Small intestine (tissue), 7 donors: Measurements from ENCODE around the gene PCSK1. TPM values are rescaled to one million over a fixed set of nuclear protein-coding genes. Genes with fewer than 3 reads are reported as not detected.

Source experiments
- DNase-seq, 2 donors: peaks; one replicate each; pipeline versions ENCODE4 v3.0.0 to v3.0.0-alpha.2; 2013
- FAIRE-seq: peaks from 2 replicates; lab custom pipeline; 2012; peaks lifted over from hg19 to GRCh38; lab: Jason Lieb, UNC
- H3K27ac ChIP-seq, 3 donors: one replicate each; pipeline ENCODE4 v1.5.1; 2013; ENCODE audit warnings: low read length in 2 of 3, mild to moderate bottlenecking in 2 of 3, control low read depth in 1 of 3, inconsistent platforms in 1 of 3, low read depth in 1 of 3, moderate library complexity in 1 of 3
- H3K27me3 ChIP-seq, 3 donors: one replicate each; pipeline ENCODE4 v1.6.1; 2013; ENCODE audit warnings: low read length in 3 of 3, inconsistent platforms in 1 of 3; ENCODE audit not compliant: control insufficient read depth in 3 of 3, insufficient read depth in 3 of 3
- H3K36me3 ChIP-seq, 3 donors: one replicate each; pipeline ENCODE4 v1.6.1; 2013; ENCODE audit warnings: low read length in 3 of 3, inconsistent platforms in 1 of 3, low read depth in 1 of 3, mild to moderate bottlenecking in 1 of 3, moderate library complexity in 1 of 3; ENCODE audit not compliant: control insufficient read depth in 3 of 3, insufficient read depth in 2 of 3
- H3K4me1 ChIP-seq, 3 donors: one replicate each; pipeline ENCODE4 v1.6.1; 2013; ENCODE audit warnings: low read length in 2 of 3, inconsistent platforms in 1 of 3, low read depth in 1 of 3, mild to moderate bottlenecking in 1 of 3, moderate library complexity in 1 of 3; ENCODE audit not compliant: control insufficient read depth in 3 of 3, insufficient read depth in 2 of 3
- H3K4me3 ChIP-seq, 3 donors: one replicate each; pipeline ENCODE4 v1.5.1; 2013; ENCODE audit warnings: low read length in 3 of 3, control low read depth in 1 of 3, inconsistent platforms in 1 of 3, low read depth in 1 of 3, mild to moderate bottlenecking in 1 of 3, moderate library complexity in 1 of 3
- H3K9me3 ChIP-seq, 2 donors: one replicate each; pipeline ENCODE4 v1.6.1; 2013; ENCODE audit warnings: low read depth in 1 of 2, low read length in 1 of 2; ENCODE audit not compliant: control insufficient read depth in 2 of 2, insufficient read depth in 1 of 2
- WGBS, 3 donors: extraction: QIAGEN DNeasy Blood & Tissue Kit; methylation state at CpG; one replicate each; pipeline ENCODE4 v1.1.7; 2013; 5-methylcytosine and 5-hydroxymethylcytosine counted together
- polyA plus RNA-seq, 4 donors: library from polyadenylated mRNA; stranded (reverse) in 3 of 4; unstranded in 1 of 4; fragments of 200-250 nt in 3 of 4; fragments of 120-200 nt in 1 of 4; gene quantifications; one replicate each; pipeline versions ENCODE4 v1.2.1 to v1.2.3, GENCODE V29; 2013
- donor health status: healthy with polysubstance abuse.
- donor health status: control.
- donor health status: control.
- donor health status: Bipolar disorder and iron deficiency.
- donor health status: healthy.

Gene PCSK1
- polyA plus RNA-seq, 4 donors, result 0.45 to 12.7 (median 4.1) TPM

DNA sequence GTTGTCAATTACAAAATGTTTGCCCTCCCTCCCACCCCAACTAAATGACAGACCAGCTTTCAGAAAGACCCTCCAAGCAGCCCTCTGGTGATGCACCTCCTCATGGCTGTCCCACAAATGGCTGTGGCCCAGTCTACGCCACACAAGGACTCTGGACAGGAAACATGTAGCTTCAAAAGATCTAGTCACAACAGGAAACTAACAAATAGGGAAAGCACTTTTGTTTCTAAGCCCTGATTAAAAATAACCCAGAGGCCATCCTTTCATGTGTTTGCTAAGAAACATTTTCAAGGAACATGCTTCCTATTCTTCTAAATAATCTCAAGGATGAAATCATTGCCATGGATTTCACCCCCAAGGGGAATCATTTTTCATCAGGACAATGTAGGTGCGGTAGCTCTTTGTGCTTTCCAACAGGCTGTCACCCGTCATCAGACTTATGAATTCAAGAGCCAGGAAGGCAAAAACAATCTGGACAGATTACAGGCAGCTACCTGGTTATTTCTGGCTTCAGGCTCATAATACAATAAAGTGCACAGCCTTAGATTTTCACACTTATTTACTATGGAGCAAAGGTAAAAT is 20.1 kb downstream of the PCSK1 start:
- Histone ChIP-seq H3K9me3 (no peaks in the 10 kb centered on the region), H3K4me3 (no peak overlapping the region), H3K27ac (no peak overlapping the region), H3K36me3 (no peaks in the 10 kb centered on the region), H3K4me1 (no peaks in the 10 kb centered on the region), H3K27me3 (no peaks in the 10 kb centered on the region)
- DNase-seq (no peak), FAIRE-seq (no peak)
- 70 to 85% (median 83%) methylated on average over 3 of the region's 3 CpGs for WGBS, 3 donors

DNA sequence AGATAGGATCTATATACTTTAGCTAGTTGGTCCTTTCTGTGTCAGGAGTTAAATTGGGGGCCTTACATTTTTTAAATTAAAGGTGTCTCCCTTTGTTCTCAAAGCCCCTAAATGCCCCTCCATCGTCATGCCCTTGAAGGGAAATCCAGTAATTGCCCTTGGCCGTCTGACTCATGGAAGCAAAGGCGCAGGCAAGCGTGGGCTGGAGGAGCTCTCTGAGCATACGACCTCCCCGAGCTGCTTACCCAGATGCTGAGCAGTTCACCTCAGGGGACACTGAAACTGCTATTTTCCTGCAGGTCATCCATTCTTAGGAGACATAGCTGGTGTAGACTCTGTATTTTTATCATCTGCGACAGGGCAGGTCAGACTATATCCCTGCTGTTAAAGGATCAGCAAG is 23.0 kb downstream of the PCSK1 start:
- DNase-seq (no peak), FAIRE-seq (no peak)
- no peaks in the 10 kb centered on the region for H3K36me3 ChIP-seq
- H3K27ac ChIP-seq, result no peak overlapping the region
- 83 to 89% (median 87%) methylated on average over 7 of the region's 7 CpGs for WGBS, 3 donors
- H3K4me3 ChIP-seq, result no peak overlapping the region
- no peaks in the 10 kb centered on the region for H3K27me3 ChIP-seq
- H3K4me1 ChIP-seq, result no peaks in the 10 kb centered on the region
- H3K9me3 ChIP-seq, result no peaks in the 10 kb centered on the region

DNA sequence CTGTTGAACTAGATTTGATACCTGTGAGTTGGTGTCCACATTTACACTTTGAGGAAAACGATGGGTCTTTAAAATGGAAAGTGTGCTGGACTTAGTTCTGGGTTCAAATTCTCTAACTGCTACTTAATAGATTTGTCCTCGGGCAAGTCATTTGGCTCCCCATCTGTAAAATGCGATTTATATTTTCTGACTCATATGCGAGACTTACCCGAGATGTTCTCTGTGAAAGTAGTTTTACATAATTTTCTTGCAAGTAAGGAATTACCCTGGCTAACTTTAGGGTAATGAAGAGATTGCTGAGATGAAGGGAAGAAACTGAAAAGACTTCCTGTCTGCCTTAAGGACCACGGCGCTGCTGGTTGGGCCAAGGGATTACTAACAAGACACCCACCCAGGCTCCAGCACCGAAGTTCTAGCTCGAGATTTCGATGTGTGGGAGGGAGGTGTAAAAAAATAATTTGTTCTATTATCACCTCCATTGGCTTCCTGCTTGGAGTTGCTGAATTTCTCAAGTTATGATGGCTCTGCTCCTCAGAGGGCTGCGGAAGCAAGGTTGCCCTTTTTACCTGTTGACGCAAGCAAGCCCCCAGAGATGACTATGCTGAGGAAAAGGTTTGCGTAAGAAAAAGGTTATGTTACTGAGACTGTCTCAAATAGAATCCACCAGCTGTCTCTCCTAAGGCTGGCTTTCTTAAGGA is 24.1 kb downstream of the PCSK1 start:
- H3K36me3 ChIP-seq, result no peaks in the 10 kb centered on the region
- H3K27ac ChIP-seq, result no peak overlapping the region
- FAIRE-seq (no peak), DNase-seq (no peak)
- WGBS, 3 donors, result 85 to 91% (median 88%) methylated on average over 13 of the region's 13 CpGs
- no peak overlapping the region for H3K4me3 ChIP-seq
- no peaks in the 10 kb centered on the region for H3K4me1 ChIP-seq
- H3K27me3 ChIP-seq, result no peaks in the 10 kb centered on the region
- no peaks in the 10 kb centered on the region for H3K9me3 ChIP-seq

DNA sequence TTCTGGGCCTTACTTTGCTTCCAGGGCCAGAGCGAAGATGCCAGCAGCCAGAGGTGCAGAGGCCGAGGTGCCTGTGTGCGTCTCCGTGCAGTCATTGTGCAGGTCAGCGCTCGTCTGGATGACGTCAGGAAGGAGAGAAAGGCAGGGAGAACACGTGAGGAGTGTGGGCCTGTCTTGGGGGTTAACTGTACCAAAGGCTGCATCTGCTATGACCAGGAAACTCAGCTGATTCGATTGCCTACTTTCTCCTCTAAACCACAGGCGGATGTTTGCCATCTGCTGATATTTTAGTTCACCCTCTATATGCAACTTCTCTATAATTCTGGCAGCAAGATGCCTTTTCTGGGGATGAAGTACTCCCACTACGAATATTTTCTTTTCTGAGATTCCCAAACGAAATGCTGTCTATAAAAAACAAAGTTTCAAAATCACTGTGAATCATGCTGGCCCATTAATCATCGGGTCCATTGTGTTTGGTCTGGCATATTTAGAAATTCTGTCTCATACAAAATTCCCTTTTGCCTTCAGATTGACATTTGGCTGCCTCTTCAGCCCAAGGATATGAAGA is 24.8 kb downstream of the PCSK1 start:
- FAIRE-seq (no peak), DNase-seq (no peak)
- Histone ChIP-seq H3K27me3 (no peaks in the 10 kb centered on the region), H3K4me1 (no peaks in the 10 kb centered on the region), H3K27ac (no peak overlapping the region), H3K36me3 (no peaks in the 10 kb centered on the region), H3K4me3 (no peak overlapping the region), H3K9me3 (no peaks in the 10 kb centered on the region)
- WGBS, 3 donors, result 67 to 84% (median 84%) methylated on average over 13 of the region's 13 CpGs

DNA sequence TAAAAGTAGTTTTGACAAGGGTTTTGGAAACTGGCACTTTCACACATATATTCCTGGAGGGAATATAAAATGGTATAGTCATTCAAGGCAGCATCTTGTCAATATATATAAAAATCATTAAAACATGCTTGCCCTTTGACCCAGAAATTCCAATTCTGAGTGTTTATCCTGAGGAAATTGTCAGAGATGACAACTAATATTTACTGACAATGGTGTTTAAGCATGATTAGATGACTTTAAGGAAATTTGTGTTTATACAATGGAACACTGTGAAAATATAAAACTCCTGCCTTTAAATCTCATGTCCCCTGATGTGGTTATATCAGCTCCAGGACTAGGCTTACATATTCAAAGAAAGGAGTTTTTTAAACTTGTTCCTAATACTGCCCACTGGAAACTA is 25.6 kb downstream of the PCSK1 start:
- Histone ChIP-seq H3K4me3 (no peak overlapping the region), H3K27ac (no peak overlapping the region), H3K27me3 (no peaks in the 10 kb centered on the region), H3K9me3 (no peaks in the 10 kb centered on the region), H3K36me3 (no peaks in the 10 kb centered on the region), H3K4me1 (no peaks in the 10 kb centered on the region)
- FAIRE-seq (no peak), DNase-seq (no peak)

DNA sequence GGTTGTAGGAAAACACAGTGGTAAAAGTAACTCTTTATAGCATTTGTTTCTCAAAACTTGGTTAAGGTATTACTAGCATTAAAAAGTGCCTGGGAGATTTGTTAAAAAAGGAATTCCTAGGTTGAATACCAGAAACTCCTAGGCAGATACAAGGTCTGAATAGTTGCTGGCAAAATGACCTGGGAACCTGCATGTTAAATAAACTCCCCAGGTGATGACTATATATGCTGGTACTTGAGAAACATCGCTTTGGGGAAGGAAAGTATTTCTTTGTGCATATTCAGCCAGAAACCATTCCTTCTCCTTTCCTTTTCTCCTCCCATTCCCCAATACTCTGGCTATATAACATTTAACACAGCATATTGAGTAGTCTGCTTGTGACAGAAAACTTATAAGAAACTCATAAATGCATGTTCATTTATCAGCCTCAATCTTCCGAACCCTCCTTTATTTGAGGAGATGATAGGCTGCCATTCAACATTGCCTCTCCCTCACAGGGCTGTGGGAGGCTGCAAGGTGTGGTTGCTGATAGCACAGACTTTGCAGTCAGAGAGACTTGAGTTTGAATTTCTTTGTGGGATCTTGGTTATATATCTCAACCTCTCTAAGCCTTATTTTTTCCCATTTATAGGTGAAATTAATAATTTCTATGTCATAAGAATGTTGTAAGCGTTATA is 28.7 kb downstream of the PCSK1 start:
- FAIRE-seq, result no peak

DNA sequence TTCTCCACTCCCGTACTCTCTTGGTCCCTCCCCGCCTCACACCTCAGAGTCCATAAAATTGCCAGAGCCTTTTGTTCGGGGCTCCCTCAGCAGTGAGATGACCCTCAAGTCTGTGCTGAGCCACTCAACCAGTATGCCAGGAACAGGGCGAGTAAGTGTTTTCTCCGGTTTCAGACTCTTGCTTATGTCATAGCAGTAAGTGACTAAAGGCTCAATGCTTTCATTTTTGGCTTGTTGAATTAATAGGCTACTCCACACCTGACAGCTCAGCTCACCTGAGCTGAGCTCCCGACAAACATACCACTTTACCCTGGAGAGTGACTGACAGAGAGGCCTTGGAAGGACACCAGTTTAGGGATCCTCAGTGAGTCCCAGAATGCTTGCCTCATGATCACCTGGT is 30.5 kb downstream of the PCSK1 start:
- H3K36me3 ChIP-seq, result no peaks in the 10 kb centered on the region
- DNase-seq, result no peak
- H3K4me1 ChIP-seq, result no peaks in the 10 kb centered on the region
- 82 to 88% (median 86%) methylated on average over 6 of the region's 6 CpGs for WGBS, 3 donors
- H3K9me3 ChIP-seq, result no peaks in the 10 kb centered on the region
- no peak for FAIRE-seq
- no peaks in the 10 kb centered on the region for H3K27me3 ChIP-seq
- no peak overlapping the region for H3K4me3 ChIP-seq
- no peak overlapping the region for H3K27ac ChIP-seq

More for the DNA sequence above, 28.7 kb downstream of the PCSK1 start:
- H3K27ac ChIP-seq, result no peak overlapping the region
- no peak for DNase-seq
- no peaks in the 10 kb centered on the region for H3K9me3 ChIP-seq
- H3K4me3 ChIP-seq, result no peak overlapping the region
- no peaks in the 10 kb centered on the region for H3K27me3 ChIP-seq
- no peaks in the 10 kb centered on the region for H3K36me3 ChIP-seq
- H3K4me1 ChIP-seq, result no peaks in the 10 kb centered on the region
- WGBS, 3 donors, result 86 to 89% (median 87%) methylated on average over 3 of the region's 3 CpGs

DNA sequence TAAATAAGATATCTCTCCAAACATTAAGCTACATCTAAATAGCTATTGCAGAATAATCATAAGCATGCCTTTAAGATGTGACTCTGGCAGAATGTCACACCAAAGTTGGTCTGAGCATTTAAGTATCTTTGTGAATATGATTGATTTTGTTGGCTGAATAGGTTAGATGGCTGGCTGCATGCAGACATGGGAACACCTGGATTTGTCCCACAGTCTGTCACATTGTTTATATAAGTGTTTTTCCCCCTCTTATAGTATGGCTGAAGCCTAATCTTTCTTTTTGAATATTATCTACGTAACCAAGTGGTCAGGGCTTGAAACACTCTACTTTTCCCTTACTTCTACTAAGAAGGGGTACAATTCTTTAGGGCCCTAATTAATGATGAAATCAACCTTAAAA is 36.2 kb downstream of the PCSK1 start:
- Histone ChIP-seq H3K4me3 (no peak overlapping the region), H3K4me1 (no peaks in the 10 kb centered on the region), H3K9me3 (no peaks in the 10 kb centered on the region), H3K36me3 (no peaks in the 10 kb centered on the region), H3K27ac (no peak overlapping the region), H3K27me3 (no peaks in the 10 kb centered on the region)
- no peak for DNase-seq
- FAIRE-seq, result no peak
- 83 to 84% (median 83%) methylated on average over 1 of the region's 1 CpG for WGBS, 3 donors
